PC-9 (cell line): ENCODE measurements around the gene CXCR5. TPM values are rescaled to one million over a fixed set of nuclear protein-coding genes. Genes with fewer than 3 reads are reported as not detected.

Experiments used
- BruUV-seq: library from RNA; stranded (reverse); fragments of 400-500 nt; replicated peaks from 2 replicates; lab custom pipeline; 2021; lab: Mats Ljungman, UMichigan
- CTCF ChIA-PET: fragments of 300-600 bp; sonication (Branson Sonifier 250); formaldehyde crosslinking; loops from one replicate; lab custom pipeline; 2022; ENCODE audit warnings: antibody characterized with exemption; lab: Charles Lee
- POLR2A ChIA-PET: fragments of 300-600 bp; sonication (Branson Sonifier 250); formaldehyde crosslinking; loops from one replicate; lab custom pipeline; 2022; ENCODE audit warnings: antibody characterized with exemption; ENCODE audit not compliant: unreplicated experiment; lab: Charles Lee
- DNase-seq, 2 experiments: peaks; one replicate each; pipeline versions ENCODE4 v3.0.0 to v3.0.0-alpha.2; 2015 to 2022; ENCODE audit warnings: mixed read lengths in 1 of 2
- H2AFZ ChIP-seq: fragments of 200-600 bp; sonication (generic); 2 replicates; pipeline ENCODE4 v1.8.1; 2017; ENCODE audit warnings: antibody characterized with exemption
- H3F3A ChIP-seq: fragments of 200-600 bp; sonication (generic); 2 replicates; pipeline ENCODE4 v1.8.1; 2017; ENCODE audit warnings: antibody characterized with exemption, mild to moderate bottlenecking, low read depth; ENCODE audit not compliant: insufficient read depth
- H3K27ac ChIP-seq: fragments of 200-600 bp; sonication (generic); 2 replicates; pipeline ENCODE4 v1.6.1; 2016; ENCODE audit warnings: mixed run types
- H3K27me3 ChIP-seq: fragments of 200-600 bp; sonication (generic); 2 replicates; pipeline ENCODE4 v1.6.1; 2016; ENCODE audit warnings: low read depth, mixed run types; ENCODE audit not compliant: insufficient read depth
- H3K36me3 ChIP-seq: fragments of 200-600 bp; sonication (generic); 2 replicates; pipeline ENCODE4 v1.6.1; 2016; ENCODE audit warnings: low read depth, mixed run types
- H3K4me1 ChIP-seq: fragments of 200-600 bp; sonication (generic); replicated peaks from 2 replicates; pipeline ENCODE4 v1.6.1; 2016; ENCODE audit warnings: mixed run types; ENCODE audit not compliant: insufficient read depth
- H3K4me2 ChIP-seq: fragments of 200-600 bp; sonication (generic); 2 replicates; pipeline ENCODE4 v1.6.1; 2017; ENCODE audit warnings: mixed run types
- H3K4me3 ChIP-seq: fragments of 200-600 bp; sonication (generic); 2 replicates; pipeline ENCODE4 v1.6.1; 2016; ENCODE audit warnings: mixed run types
- H3K79me2 ChIP-seq: fragments of 200-600 bp; sonication (generic); 2 replicates; pipeline ENCODE4 v1.6.1; 2017; ENCODE audit warnings: low read depth, mixed run types
- H3K9me2 ChIP-seq: fragments of 200-600 bp; sonication (generic); 2 replicates; pipeline ENCODE4 v1.8.1; 2017; ENCODE audit warnings: mild to moderate bottlenecking; ENCODE audit not compliant: insufficient read depth
- H3K9me3 ChIP-seq: fragments of 200-600 bp; sonication (generic); 2 replicates; pipeline ENCODE4 v1.8.1; 2016; ENCODE audit warnings: low read depth; ENCODE audit not compliant: insufficient read depth
- H4K20me1 ChIP-seq: fragments of 200-600 bp; sonication (generic); 2 replicates; pipeline ENCODE4 v1.8.1; 2017; ENCODE audit not compliant: insufficient read depth
- EZH2 ChIP-seq: fragments of 200-600 bp; sonication (generic); IDR thresholded peaks from 2 replicates; pipeline ENCODE4 v1.8.0; 2017; ENCODE audit warnings: antibody characterized with exemption, low read depth
- intact Hi-C: fragments of 100-400 bp; cut with micrococcal nuclease; formaldehyde crosslinking; loops from one replicate; pipeline ENCODE4 v1.10.0; 2022; ENCODE audit not compliant: unreplicated experiment
- total RNA-seq: library from RNA; stranded (reverse); gene quantifications from 2 replicates; pipeline ENCODE4 v1.2.3, GENCODE V29; 2021
- TF ChIP-seq, protein P1 (sequence below): fragments of 200-600 bp; sonication (generic); conservative IDR thresholded peaks from 2 replicates; pipeline ENCODE4 v1.6.1; 2017; ENCODE audit warnings: mixed run types, antibody characterized with exemption, mild to moderate bottlenecking, moderate library complexity

The CXCR5 gene
- total RNA-seq, 1 experiment from 2014 or later, result not detected

DNA sequence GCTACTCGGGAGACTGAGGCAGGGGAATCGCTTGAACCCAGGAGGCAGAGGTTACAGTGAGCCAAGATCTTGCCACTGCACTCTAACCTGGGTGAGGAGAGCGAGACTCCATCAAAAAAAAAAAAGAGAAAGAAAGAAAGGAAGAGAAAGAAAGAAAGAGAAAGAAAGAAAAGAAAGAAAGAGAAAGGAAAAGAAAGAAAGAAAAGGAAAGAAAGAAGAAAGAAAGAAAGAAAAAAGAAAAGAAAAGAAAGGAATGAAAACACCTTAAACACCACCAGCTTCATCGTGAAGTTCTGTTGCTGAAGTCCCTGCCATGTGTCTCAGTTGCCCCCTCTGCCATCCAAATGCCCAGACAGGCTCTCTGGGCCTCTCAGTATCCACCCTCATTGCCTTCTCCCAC, 9.9 kb upstream of the CXCR5 start:
- TF ChIP-seq EZH2, result no peak
- TF ChIP-seq, protein P1, sequence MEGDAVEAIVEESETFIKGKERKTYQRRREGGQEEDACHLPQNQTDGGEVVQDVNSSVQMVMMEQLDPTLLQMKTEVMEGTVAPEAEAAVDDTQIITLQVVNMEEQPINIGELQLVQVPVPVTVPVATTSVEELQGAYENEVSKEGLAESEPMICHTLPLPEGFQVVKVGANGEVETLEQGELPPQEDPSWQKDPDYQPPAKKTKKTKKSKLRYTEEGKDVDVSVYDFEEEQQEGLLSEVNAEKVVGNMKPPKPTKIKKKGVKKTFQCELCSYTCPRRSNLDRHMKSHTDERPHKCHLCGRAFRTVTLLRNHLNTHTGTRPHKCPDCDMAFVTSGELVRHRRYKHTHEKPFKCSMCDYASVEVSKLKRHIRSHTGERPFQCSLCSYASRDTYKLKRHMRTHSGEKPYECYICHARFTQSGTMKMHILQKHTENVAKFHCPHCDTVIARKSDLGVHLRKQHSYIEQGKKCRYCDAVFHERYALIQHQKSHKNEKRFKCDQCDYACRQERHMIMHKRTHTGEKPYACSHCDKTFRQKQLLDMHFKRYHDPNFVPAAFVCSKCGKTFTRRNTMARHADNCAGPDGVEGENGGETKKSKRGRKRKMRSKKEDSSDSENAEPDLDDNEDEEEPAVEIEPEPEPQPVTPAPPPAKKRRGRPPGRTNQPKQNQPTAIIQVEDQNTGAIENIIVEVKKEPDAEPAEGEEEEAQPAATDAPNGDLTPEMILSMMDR, result no peak
- Histone ChIP-seq H3K27ac (no peak overlapping the region), H3K4me3 (no peak overlapping the region), H3K4me1 (peaks cover 33% of the 10 kb centered on the region), H3K36me3 (no peaks in the 10 kb centered on the region), H3K27me3 (no peaks in the 10 kb centered on the region), H3K9me2 (no peaks in the 10 kb centered on the region), H3K9me3 (no peaks in the 10 kb centered on the region), H3K79me2 (no peaks in the 10 kb centered on the region), H3K4me2 (no peak overlapping the region), H4K20me1 (no peaks in the 10 kb centered on the region), H2AFZ (no peak overlapping the region), H3F3A (peaks cover 26% of the 10 kb centered on the region)
- ChIA-PET CTCF (no interaction called here), POLR2A (no interaction called here)
- intact Hi-C loops, result no loop called here
- peak in 1 of 2 experiments; percentile 32 for DNase-seq
- no TSS peak for BruUV-seq

DNA sequence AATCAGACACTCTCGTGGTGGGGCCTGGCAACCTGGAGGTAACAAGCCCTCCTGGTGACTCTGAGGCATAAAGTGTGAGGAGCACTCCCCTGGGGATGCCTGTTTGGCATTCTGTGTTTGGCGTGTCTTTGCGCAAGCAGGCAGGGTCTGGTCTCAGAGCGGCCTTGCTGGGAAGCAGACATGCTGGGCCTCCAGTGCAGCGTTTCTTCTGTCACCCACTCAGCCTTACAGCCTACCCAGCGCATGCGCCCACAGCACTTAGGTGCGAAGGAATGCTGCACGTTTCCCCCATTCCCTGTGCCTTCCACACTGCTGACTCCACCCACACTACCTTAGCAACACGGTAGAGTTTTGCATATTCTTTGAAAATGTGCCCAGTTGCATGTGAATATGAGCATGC, 7.4 kb upstream of the CXCR5 start:
- Histone ChIP-seq H3F3A (peaks cover 12% of the 10 kb centered on the region), H3K9me2 (no peaks in the 10 kb centered on the region), H3K4me3 (no peak overlapping the region), H3K79me2 (no peaks in the 10 kb centered on the region), H3K27ac (no peak overlapping the region), H3K36me3 (no peaks in the 10 kb centered on the region), H3K27me3 (no peaks in the 10 kb centered on the region), H3K4me1 (peaks cover 14% of the 10 kb centered on the region; the same call in 1 of the 2 replicates), H3K9me3 (no peaks in the 10 kb centered on the region), H2AFZ (no peak overlapping the region), H3K4me2 (no peak overlapping the region), H4K20me1 (no peaks in the 10 kb centered on the region)
- ChIA-PET POLR2A (no interaction called here), CTCF (no interaction called here)
- TF ChIP-seq, protein P1, result no peak
- no peak for TF ChIP-seq EZH2
- BruUV-seq, result no TSS peak
- intact Hi-C loops, result no loop called here
- peak in 1 of 2 experiments; percentile 12 for DNase-seq

DNA sequence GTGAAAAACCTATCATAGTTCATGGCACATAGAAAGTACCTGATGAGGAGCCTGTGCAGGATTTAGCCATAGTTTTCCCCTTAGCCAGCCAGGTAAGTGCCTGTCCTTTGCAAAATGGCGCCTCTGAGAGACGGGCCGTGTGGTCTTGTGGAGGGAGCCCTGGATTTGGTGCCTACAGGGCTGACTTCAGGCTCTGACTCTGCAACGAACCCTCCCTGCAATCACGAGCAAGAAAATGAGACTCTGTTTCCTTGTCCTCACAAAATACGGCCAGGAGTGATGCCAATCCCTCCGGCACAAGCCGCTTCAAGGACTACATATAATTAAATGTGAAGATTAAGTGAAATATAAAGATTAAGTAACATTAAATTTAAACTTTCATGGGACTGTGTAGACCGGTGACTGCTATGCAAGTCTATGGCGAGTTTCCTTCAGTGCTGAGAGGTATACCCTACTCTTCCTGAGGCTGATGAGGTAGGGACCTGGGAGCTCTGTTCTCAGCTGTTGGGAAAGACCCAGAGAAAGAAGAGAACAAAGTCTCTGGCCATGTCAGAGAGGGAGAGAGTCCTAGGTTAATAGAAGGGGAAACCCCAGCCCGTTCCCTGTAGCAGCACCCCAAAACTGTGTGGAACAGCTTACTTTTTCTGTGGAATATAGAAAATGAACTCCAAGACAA, 6.1 kb upstream of the CXCR5 start:
- no peaks in the 10 kb centered on the region for H3K9me2 ChIP-seq
- BruUV-seq, result no TSS peak
- no peaks in the 10 kb centered on the region for H3K36me3 ChIP-seq
- ChIA-PET POLR2A (no interaction called here), CTCF (interaction anchor here (0.6 to 0.9 kb wide), 2 partner anchors 17 to 472 kb away, joined by 3 to 9 read pairs; no protein-coding TSS in a partner anchor)
- no peaks in the 10 kb centered on the region for H3K27me3 ChIP-seq
- H3K4me2 ChIP-seq, result peak overlapping the region; percentile 26; the same call in 1 of the 2 replicates
- TF ChIP-seq, protein P1, result no peak
- no peak for TF ChIP-seq EZH2
- no peak overlapping the region for H2AFZ ChIP-seq
- no peak overlapping the region for H3K4me3 ChIP-seq
- H3K27ac ChIP-seq, result peak overlapping the region; percentile 57
- no peaks in the 10 kb centered on the region for H3K9me3 ChIP-seq
- H3F3A ChIP-seq, result peaks cover 14% of the 10 kb centered on the region
- no peak for DNase-seq
- intact Hi-C loops, result no loop called here
- H3K79me2 ChIP-seq, result no peaks in the 10 kb centered on the region
- peaks cover 14% of the 10 kb centered on the region; the same call in 1 of the 2 replicates for H3K4me1 ChIP-seq
- H4K20me1 ChIP-seq, result no peaks in the 10 kb centered on the region
